Muscle of arm (tissue), 12 donors: ENCODE results near the gene DLG5. TPM values are rescaled to one million over a fixed set of nuclear protein-coding genes. Genes with fewer than 3 reads are reported as not detected.

Experiments
- DNase-seq: peaks from one replicate; pipeline ENCODE4 v3.0.0-alpha.2; 2013
- polyA plus RNA-seq, 12 donors: library from polyadenylated mRNA; unstranded; fragments of 120-200 nt; gene quantifications; one replicate each; pipeline ENCODE4 v1.2.1, GENCODE V29; 2013; ENCODE audit not compliant: insufficient read length in 12 of 12

DLG5 gene
- polyA plus RNA-seq, 12 donors = 17.0 to 37.7 (median 23.5) TPM; not detected in 1

- peak; percentile 16 for DNase-seq
Observed at GRCh38 chr10:77872151-77872946, 54.2 kb downstream of the DLG5 start.

GRCh38 chr10:77869626-77870420, 56.7 kb downstream of the DLG5 start:
- DNase-seq = no peak

- no peak for DNase-seq
Observed at GRCh38 chr10:77868523-77868922, 58.0 kb downstream of the DLG5 start.

- DNase-seq = no peak
Observed at GRCh38 chr10:77867124-77867719, 59.3 kb downstream of the DLG5 start.

- no peak for DNase-seq
Observed at GRCh38 chr10:77866598-77866997, 60.0 kb downstream of the DLG5 start.

GRCh38 chr10:77865580-77866324, 60.8 kb downstream of the DLG5 start:
- DNase-seq = no peak

- no peak for DNase-seq
Observed at GRCh38 chr10:77864151-77864851, 62.3 kb downstream of the DLG5 start.

- no peak for DNase-seq
Observed at GRCh38 chr10:77863446-77863845, 63.1 kb downstream of the DLG5 start.

GRCh38 chr10:77862595-77862994, 64.0 kb downstream of the DLG5 start:
- DNase-seq = no peak

GRCh38 chr10:77861366-77861765, 65.2 kb downstream of the DLG5 start:
- DNase-seq = no peak

GRCh38 chr10:77859865-77860282, 66.7 kb downstream of the DLG5 start:
- no peak for DNase-seq

- no peak for DNase-seq
Observed at GRCh38 chr10:77859200-77859864, 67.2 kb downstream of the DLG5 start.

- no peak for DNase-seq
Observed at GRCh38 chr10:77857272-77857671, 69.3 kb downstream of the DLG5 start.

GRCh38 chr10:77856566-77856965, 70.0 kb downstream of the DLG5 start:
- no peak for DNase-seq

GRCh38 chr10:77855404-77856155, 71.0 kb downstream of the DLG5 start:
- DNase-seq = no peak

GRCh38 chr10:77854115-77854514, 72.4 kb downstream of the DLG5 start:
- DNase-seq = no peak

GRCh38 chr10:77853256-77853655, 73.3 kb downstream of the DLG5 start:
- no peak for DNase-seq

GRCh38 chr10:77850620-77851231, 75.8 kb downstream of the DLG5 start:
- DNase-seq = no peak

GRCh38 chr10:77849039-77849664, 77.4 kb downstream of the DLG5 start:
- DNase-seq = no peak
